ENCODE measurements around the gene TPTE2.

DNA sequence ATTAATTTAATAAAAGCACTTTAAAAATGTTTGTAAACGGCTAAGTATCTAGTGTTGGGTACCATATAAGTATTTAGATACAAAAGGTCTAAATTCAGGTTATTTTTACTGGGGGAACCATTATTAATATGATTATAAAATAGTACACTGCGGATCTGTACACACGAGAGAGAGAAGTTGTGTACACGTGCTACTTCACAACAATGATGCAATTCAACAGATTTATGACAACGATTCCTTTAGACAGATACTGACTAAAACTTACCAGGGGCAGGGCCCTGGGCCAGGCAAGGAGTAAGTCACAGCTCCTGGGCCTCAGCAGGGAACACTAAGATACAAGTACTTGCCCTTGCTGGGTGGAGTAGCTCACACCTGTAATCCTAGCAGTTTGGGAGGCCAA is 29.1 kb upstream of the TPTE2 start:
- TF ChIP-seq, protein P1, sequence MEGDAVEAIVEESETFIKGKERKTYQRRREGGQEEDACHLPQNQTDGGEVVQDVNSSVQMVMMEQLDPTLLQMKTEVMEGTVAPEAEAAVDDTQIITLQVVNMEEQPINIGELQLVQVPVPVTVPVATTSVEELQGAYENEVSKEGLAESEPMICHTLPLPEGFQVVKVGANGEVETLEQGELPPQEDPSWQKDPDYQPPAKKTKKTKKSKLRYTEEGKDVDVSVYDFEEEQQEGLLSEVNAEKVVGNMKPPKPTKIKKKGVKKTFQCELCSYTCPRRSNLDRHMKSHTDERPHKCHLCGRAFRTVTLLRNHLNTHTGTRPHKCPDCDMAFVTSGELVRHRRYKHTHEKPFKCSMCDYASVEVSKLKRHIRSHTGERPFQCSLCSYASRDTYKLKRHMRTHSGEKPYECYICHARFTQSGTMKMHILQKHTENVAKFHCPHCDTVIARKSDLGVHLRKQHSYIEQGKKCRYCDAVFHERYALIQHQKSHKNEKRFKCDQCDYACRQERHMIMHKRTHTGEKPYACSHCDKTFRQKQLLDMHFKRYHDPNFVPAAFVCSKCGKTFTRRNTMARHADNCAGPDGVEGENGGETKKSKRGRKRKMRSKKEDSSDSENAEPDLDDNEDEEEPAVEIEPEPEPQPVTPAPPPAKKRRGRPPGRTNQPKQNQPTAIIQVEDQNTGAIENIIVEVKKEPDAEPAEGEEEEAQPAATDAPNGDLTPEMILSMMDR (IDR thresholded peaks at IDR 0.05), result no peak
- no peak for TF ChIP-seq POLR2A (IDR thresholded peaks at IDR 0.05)
